Endothelial cell of umbilical vein (primary cell): ENCODE measurements around the gene CD84.
"Not testable (repeated sequence)": the region's sequence is repeated elsewhere in the genome, so short reads cannot be mapped to it uniquely, and the experiment has no call there.

Experiments used
- EZH2 ChIP-seq: IDR thresholded peaks from 2 replicates; pipeline ENCODE4 v1.6.1; 2012; ENCODE audit warnings: borderline replicate concordance, low read depth, mild to moderate bottlenecking, moderate library complexity, low read length, inconsistent platforms; ENCODE audit not compliant: severe bottlenecking
- GATA2 ChIP-seq: IDR thresholded peaks from 2 replicates; pipeline ENCODE4 v1.7.0; 2011; ENCODE audit warnings: low read depth, mild to moderate bottlenecking, moderate library complexity, mixed read lengths, low read length; ENCODE audit not compliant: insufficient read length, insufficient read depth
- MAX ChIP-seq: IDR thresholded peaks from 2 replicates; pipeline ENCODE4 v1.6.1; 2011; ENCODE audit not compliant: insufficient read depth, insufficient read length
- MYC ChIP-seq: IDR thresholded peaks from one replicate; pipeline ENCODE4 v1.6.1; 2011; ENCODE audit warnings: mild to moderate bottlenecking, low read depth, low read length
- POLR2A ChIP-seq: IDR thresholded peaks from 2 replicates; pipeline ENCODE4 v1.6.1; 2012; ENCODE audit warnings: low read depth, mild to moderate bottlenecking, control low read depth, low read length
- POLR2AphosphoS5 ChIP-seq: IDR thresholded peaks from 2 replicates; pipeline ENCODE4 v1.6.1; 2012; ENCODE audit warnings: low read depth, mild to moderate bottlenecking, control low read depth, low read length, moderate library complexity; ENCODE audit not compliant: insufficient read depth
- TF ChIP-seq, protein P1 (sequence below), 2 donors: IDR thresholded peaks; 1 replicate in 1 of 2; 2 replicates in 1 of 2; pipeline ENCODE4 v1.5.1; 2011; ENCODE audit warnings: low read length in 2 of 2, mild to moderate bottlenecking in 2 of 2, moderate library complexity in 2 of 2, control low read depth in 1 of 2, inconsistent platforms in 1 of 2, low read depth in 1 of 2; ENCODE audit not compliant: insufficient read depth in 1 of 2; ENCODE audit errors: extremely low read depth in 1 of 2

- TF ChIP-seq, protein P1, sequence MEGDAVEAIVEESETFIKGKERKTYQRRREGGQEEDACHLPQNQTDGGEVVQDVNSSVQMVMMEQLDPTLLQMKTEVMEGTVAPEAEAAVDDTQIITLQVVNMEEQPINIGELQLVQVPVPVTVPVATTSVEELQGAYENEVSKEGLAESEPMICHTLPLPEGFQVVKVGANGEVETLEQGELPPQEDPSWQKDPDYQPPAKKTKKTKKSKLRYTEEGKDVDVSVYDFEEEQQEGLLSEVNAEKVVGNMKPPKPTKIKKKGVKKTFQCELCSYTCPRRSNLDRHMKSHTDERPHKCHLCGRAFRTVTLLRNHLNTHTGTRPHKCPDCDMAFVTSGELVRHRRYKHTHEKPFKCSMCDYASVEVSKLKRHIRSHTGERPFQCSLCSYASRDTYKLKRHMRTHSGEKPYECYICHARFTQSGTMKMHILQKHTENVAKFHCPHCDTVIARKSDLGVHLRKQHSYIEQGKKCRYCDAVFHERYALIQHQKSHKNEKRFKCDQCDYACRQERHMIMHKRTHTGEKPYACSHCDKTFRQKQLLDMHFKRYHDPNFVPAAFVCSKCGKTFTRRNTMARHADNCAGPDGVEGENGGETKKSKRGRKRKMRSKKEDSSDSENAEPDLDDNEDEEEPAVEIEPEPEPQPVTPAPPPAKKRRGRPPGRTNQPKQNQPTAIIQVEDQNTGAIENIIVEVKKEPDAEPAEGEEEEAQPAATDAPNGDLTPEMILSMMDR (IDR thresholded peaks at IDR 0.05; ENCODE audit: extremely low read depth in 1 of 2, insufficient read depth in 1 of 2, low read depth in 1 of 2, low read length in 2 of 2) = not testable (repeated sequence)
- TF ChIP-seq EZH2, MAX, POLR2A, POLR2AphosphoS5, GATA2, MYC: not testable (repeated sequence)
Observed at GRCh38 chr1:160531809-160532556, 47.3 kb downstream of the CD84 start.
